HG03066 (cell line): Measurements from ENCODE around the gene CNOT1.
"Not testable (repeated sequence)": the region's sequence is repeated elsewhere in the genome, so short reads cannot be mapped to it uniquely, and the experiment has no call there.

Experiments
- ATAC-seq: cut with Tn5 transposase; IDR thresholded peaks from one replicate; pipeline ENCODE4 v1.9.1; 2021; ENCODE audit warnings: low read depth; ENCODE audit not compliant: unreplicated experiment

The CNOT1 gene

GRCh38 chr16:58639230-58639629 lies 9.6 kb upstream of the CNOT1 start:
- ATAC-seq = no peak

GRCh38 chr16:58638148-58639036 lies 8.8 kb upstream of the CNOT1 start:
- no peak for ATAC-seq

- not testable (repeated sequence) for ATAC-seq
These were observed 7.4 kb upstream of the CNOT1 start for GRCh38 chr16:58637021-58637420.

GRCh38 chr16:58636466-58636865 lies 6.8 kb upstream of the CNOT1 start:
- ATAC-seq = no peak

GRCh38 chr16:58635502-58635901 lies 5.9 kb upstream of the CNOT1 start:
- ATAC-seq = no peak

- no peak for ATAC-seq
These were observed 4.7 kb upstream of the CNOT1 start for GRCh38 chr16:58634265-58634802.

GRCh38 chr16:58628845-58629732 lies 537 bp downstream of the CNOT1 start:
- peak; percentile 4 for ATAC-seq

- ATAC-seq = no peak
These were observed 5.4 kb downstream of the CNOT1 start for GRCh38 chr16:58624209-58624608.

- no peak for ATAC-seq
These were observed 9.2 kb downstream of the CNOT1 start for GRCh38 chr16:58620396-58620795.

- ATAC-seq = no peak
These were observed 14.3 kb downstream of the CNOT1 start for GRCh38 chr16:58615280-58615679.

GRCh38 chr16:58614860-58615259 lies 14.8 kb downstream of the CNOT1 start:
- no peak for ATAC-seq

GRCh38 chr16:58614212-58614611 lies 15.4 kb downstream of the CNOT1 start:
- no peak for ATAC-seq

- ATAC-seq = not testable (repeated sequence)
These were observed 16.7 kb downstream of the CNOT1 start for GRCh38 chr16:58612965-58613364.

- ATAC-seq = no peak
These were observed 21.0 kb downstream of the CNOT1 start for GRCh38 chr16:58608601-58609136.

- ATAC-seq = no peak
These were observed 24.1 kb downstream of the CNOT1 start for GRCh38 chr16:58605562-58605961.

GRCh38 chr16:58591083-58591482 lies 38.5 kb downstream of the CNOT1 start:
- ATAC-seq = no peak

GRCh38 chr16:58589326-58589905 lies 40.2 kb downstream of the CNOT1 start:
- ATAC-seq = no peak

- ATAC-seq = no peak
These were observed 41.2 kb downstream of the CNOT1 start for GRCh38 chr16:58588406-58588805.

- ATAC-seq = no peak
These were observed 43.1 kb downstream of the CNOT1 start for GRCh38 chr16:58586340-58587030.
